Right lobe of liver (tissue), 6 donors: ENCODE results near the gene TTLL3. TPM values are rescaled to one million over a fixed set of nuclear protein-coding genes. Genes with fewer than 3 reads are reported as not detected.

ENCODE experiments used
- ATAC-seq, 4 donors: fragments of 200-7000 bp; cut with Tn5 transposase; one replicate each; pipeline ENCODE4 v1.9.1; 2020; ENCODE audit warnings: mild to moderate bottlenecking in 4 of 4, moderate library complexity in 4 of 4
- DNase-seq, 3 donors: peaks; one replicate each; pipeline ENCODE4 v3.0.0-alpha.2; 2020
- H3K27ac ChIP-seq, 3 donors: fragments of 200-600 bp; one replicate each; pipeline ENCODE4 v1.8.0; 2022
- H3K27me3 ChIP-seq, 2 donors: fragments of 200-600 bp; one replicate each; pipeline ENCODE4 v1.8.0; 2022
- H3K36me3 ChIP-seq, 4 donors: fragments of 200-600 bp; sonication (generic) in 1 of 4; one replicate each; pipeline versions ENCODE4 v1.5.1 to v1.8.0; 2017 to 2022; ENCODE audit warnings: control low read depth in 1 of 4
- H3K4me1 ChIP-seq, 4 donors: fragments of 200-600 bp; sonication (generic) in 1 of 4; one replicate each; pipeline versions ENCODE4 v1.5.1 to v1.8.0; 2017 to 2022; ENCODE audit warnings: control low read depth in 1 of 4
- H3K4me3 ChIP-seq, 3 donors: fragments of 200-600 bp; one replicate each; pipeline ENCODE4 v1.8.0; 2022
- H3K9me3 ChIP-seq, 4 donors: fragments of 200-600 bp; sonication (generic) in 1 of 4; one replicate each; pipeline versions ENCODE4 v1.5.1 to v1.8.0; 2017 to 2022; ENCODE audit warnings: control low read depth in 1 of 4
- CTCF ChIP-seq, 4 donors: fragments of 200-600 bp in 3 of 4; fragments of 450-650 bp in 1 of 4; IDR thresholded peaks; one replicate each; pipeline versions ENCODE4 v1.5.1 to v1.8.0; 2016 to 2022; ENCODE audit warnings: antibody characterized with exemption in 4 of 4, mild to moderate bottlenecking in 2 of 4
- POLR2A ChIP-seq: fragments of 450-650 bp; IDR thresholded peaks from one replicate; pipeline ENCODE4 v1.6.1; 2017; ENCODE audit warnings: antibody characterized with exemption, mild to moderate bottlenecking
- WGBS: methylation state at CpG from one replicate; pipeline ENCODE4 v1.1.6; 2018; ENCODE audit warnings: low coverage, low lambda C conversion rate; ENCODE audit not compliant: insufficient coverage; ENCODE audit errors: missing lambda C conversion rate; 5-methylcytosine and 5-hydroxymethylcytosine counted together
- intact Hi-C, 2 donors: fragments of 100-400 bp; cut with DNase I; formaldehyde crosslinking; loops; one replicate each; pipeline versions ENCODE4 v1.11.2 to v1.14.1; 2022
- total RNA-seq, 6 experiments: library from RNA; depleted of rRNA in 2 of 6; stranded (reverse); fragments of >200 nt in 2 of 6; fragmentation: NEBNext Ultra II Directional in 3 of 6; extraction: Animal tissue kit (Norgen Biotek cat#: 25700) in 3 of 6; gene quantifications; one replicate each; pipeline versions ENCODE4 v1.1.0 to v1.2.4, GENCODE V29; 2016 to 2023
- donor health status: DM: no; HTN: yes; CAD: no.
- donor health status: DM: no; HTN: no; CAD: no.
- donor health status: DM: no; HTN: no; CAD: no.
- donor health status: DM: no; HTN: yes; CAD: no.
- donor health status: DM: no; HTN: yes; CAD: no.

TTLL3 gene
- total RNA-seq, 6 experiments from 2014 or later: 4.5 to 11.0 (median 8.6) TPM

DNA sequence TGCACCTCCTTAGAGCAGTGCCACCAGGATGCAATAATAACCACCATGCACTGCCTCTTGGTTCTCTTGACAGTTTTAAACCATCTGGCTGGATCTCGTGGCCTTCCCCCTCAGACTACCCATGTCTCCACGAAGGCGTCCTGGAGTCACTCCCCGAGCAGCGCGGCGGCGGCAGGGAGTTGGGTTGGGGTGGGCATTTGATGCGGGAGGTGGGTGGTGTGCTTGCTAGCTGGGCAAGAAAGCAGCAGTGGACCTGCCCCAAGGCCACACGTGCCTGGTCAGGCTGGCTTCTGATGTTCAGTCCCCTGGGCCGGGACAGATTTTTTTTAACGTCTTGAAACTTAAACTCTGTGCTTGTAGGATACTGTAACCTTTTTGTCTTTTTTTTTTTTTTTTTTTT, 3.9 kb upstream of the TTLL3 start:
- H3K4me3 ChIP-seq: no peak overlapping the region
- H3K27ac ChIP-seq: no peak overlapping the region
- 83% methylated on average over 3 of the region's 12 CpGs for WGBS
- H3K36me3 ChIP-seq: peaks cover 6 to 55% (median 32%) of the 10 kb centered on the region in 4 donors
- no peaks in the 10 kb centered on the region for H3K9me3 ChIP-seq
- ATAC-seq (no peak), DNase-seq (no peak)
- TF ChIP-seq CTCF (IDR thresholded peaks at IDR 0.05): no peak
- TF ChIP-seq POLR2A: no peak
- intact Hi-C loops: no loop called here
- H3K27me3 ChIP-seq: no peaks in the 10 kb centered on the region
- no peaks in the 10 kb centered on the region for H3K4me1 ChIP-seq

DNA sequence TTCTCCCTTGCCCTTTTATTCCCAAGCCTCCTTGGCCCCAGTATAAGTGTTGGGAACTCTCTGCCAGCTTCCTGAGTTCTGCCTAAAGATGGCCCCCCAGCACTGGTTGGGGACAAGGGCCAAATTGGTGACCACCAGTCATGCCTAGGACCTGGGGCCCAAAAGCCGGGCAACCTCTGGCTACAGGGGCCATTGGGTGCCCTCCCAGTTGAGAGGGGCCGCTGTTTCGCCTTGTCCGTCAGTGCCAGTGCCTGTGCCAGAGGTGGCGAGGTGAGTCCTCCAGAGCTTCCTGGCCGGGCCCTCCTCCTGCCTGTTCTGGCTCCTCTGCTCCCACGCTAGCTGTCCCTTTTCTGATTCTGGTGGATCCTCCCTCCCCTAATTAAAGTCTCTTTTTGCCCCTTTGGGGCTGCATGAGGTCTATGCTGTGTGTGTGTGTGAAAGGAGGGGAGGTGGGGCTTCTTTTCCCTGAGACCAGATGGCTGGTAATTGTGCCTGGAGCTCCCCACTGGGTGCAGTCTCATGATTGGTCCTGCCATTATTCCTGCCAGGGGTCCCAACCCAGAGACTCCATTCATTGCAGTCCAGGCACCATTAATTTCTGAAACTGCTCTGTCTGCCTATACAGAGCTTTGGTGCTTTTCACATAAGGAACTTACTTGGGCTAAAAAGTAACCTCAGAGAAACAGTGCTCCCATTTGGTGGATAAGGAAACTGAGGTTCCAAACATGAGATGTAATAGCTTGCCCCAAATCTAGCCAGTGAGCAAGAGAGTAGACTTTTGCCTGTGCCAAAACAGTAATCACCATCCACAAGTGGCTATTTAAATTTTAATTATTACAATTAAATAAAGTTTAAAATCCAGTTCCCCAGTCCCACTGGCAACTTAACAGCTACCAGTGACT, 3.1 kb upstream of the TTLL3 start:
- intact Hi-C loops: no loop called here

DNA sequence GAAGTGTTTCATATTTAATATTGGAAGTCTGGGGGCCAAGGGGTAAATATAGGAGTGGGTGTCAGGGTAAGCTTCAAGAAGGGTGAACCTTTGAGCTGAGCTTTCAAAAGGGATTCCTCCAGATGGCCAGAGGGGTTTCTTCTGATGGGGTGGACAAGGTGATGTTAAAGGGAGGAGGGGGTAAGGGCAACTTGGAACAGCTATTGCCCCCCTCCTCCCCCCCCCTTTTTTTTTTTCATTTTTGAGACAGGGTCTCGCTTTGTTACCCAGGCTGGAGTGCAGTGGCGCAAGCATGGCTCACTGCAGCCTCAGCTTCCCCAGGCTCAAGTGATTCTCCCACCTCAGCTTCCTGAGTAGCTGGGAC, 2.1 kb upstream of the TTLL3 start:
- WGBS: 60% methylated on average over 1 of the region's 2 CpGs
- no peak for TF ChIP-seq POLR2A
- TF ChIP-seq CTCF (IDR thresholded peaks at IDR 0.05): no peak
- H3K4me1 ChIP-seq: no peaks in the 10 kb centered on the region
- ATAC-seq: no peak
- no peak overlapping the region for H3K27ac ChIP-seq
- H3K9me3 ChIP-seq: no peaks in the 10 kb centered on the region
- H3K27me3 ChIP-seq: no peaks in the 10 kb centered on the region
- H3K36me3 ChIP-seq: peaks cover 6 to 41% (median 23%) of the 10 kb centered on the region in 4 donors
- no peak overlapping the region for H3K4me3 ChIP-seq
- no peak for DNase-seq
- intact Hi-C loops: no loop called here

More for the DNA sequence above, 3.1 kb upstream of the TTLL3 start:
- Histone ChIP-seq H3K36me3 (peaks cover 6 to 47% (median 24%) of the 10 kb centered on the region in 4 donors), H3K27me3 (no peaks in the 10 kb centered on the region), H3K4me1 (no peaks in the 10 kb centered on the region), H3K4me3 (no peak overlapping the region), H3K9me3 (no peaks in the 10 kb centered on the region), H3K27ac (no peak overlapping the region)
- TF ChIP-seq CTCF (IDR thresholded peaks at IDR 0.05) (no peak), POLR2A (no peak)
- no CpG with 5 or more reads among the region's 7 CpGs for WGBS
- DNase-seq (no peak), ATAC-seq (no peak)

GRCh38 chr3:9808345-9809037, 1.6 kb upstream of the TTLL3 start:
- peak; percentile 13 to 39 (median 34) for ATAC-seq
- peaks cover 6 to 36% (median 20%) of the 10 kb centered on the region in 4 donors for H3K36me3 ChIP-seq
- intact Hi-C loops: no loop called here

More at GRCh38 chr3:9808345-9809037, 1.6 kb upstream of the TTLL3 start:
- no peak overlapping the region for H3K27ac ChIP-seq
- no peaks in the 10 kb centered on the region for H3K4me1 ChIP-seq
- no peak overlapping the region for H3K4me3 ChIP-seq
- no peaks in the 10 kb centered on the region for H3K9me3 ChIP-seq
- DNase-seq: no peak
- 77% methylated on average over 3 of the region's 7 CpGs for WGBS
- H3K27me3 ChIP-seq: no peaks in the 10 kb centered on the region
- TF ChIP-seq CTCF (IDR thresholded peaks at IDR 0.05) (no peak), POLR2A (no peak)
